ENCODE results near the gene VWA8. TPM values are rescaled to one million over a fixed set of nuclear protein-coding genes. Genes with fewer than 3 reads are reported as not detected.

The VWA8 gene
- total and polyA plus RNA-seq, 4 donors = 4.7 to 26.3 (median 11.9) TPM

DNA sequence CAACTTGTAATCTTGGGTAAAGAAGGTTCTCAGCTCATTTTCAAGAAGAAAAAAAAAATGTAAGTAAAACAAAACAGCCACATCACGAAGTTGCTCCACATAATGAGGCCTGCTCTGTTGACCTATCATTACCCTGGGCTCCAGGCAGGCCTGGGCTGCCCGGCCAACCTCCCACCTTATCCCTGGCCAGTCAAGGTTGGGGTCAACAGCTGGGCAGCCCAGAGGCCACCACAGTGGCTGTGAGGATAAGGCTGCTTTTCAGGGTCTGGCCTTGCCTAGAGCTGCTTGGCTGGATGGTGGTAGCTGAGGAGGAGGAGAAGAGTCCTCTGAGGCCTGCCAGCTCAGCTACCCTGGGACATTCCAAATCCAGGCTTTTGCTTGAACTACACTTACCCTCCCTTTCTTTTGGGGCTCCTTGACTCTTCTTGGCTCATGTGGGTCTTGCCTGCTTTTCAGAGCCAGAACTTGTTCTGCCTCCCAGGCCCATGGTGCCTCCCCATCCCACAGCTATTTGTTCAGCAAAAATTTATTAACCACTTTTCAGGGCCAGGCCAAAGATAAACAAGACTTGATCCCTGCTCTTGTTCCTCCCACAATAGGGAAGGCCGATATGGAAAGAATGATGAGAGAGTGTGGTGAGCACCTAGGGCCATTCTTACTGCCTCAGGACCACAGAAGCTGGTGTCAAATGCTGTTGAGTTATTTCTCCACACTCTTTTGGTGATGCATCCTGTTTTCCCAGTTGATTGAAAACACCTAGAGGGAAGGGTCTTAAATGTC, 401.9 kb downstream of the VWA8 start:
- DNase-seq = no peak
- 88% methylated on average over 3 of the region's 3 CpGs for WGBS, 2 donors
- no peak overlapping the region for H3K9ac ChIP-seq (ENCODE audit: insufficient read depth in 1 of 2, low read length in 2 of 2)
- H3K4me3 ChIP-seq = no peak overlapping the region
- H3K27me3 ChIP-seq (ENCODE audit: control insufficient read depth in 3 of 3, insufficient read depth in 3 of 3, low read length in 2 of 3) = no peaks in the 10 kb centered on the region
- no peak for ATAC-seq (ENCODE audit: insufficient read depth, low FRiP score)
- H3K9me3 ChIP-seq (ENCODE audit: control insufficient read depth in 4 of 4, insufficient read depth in 3 of 4, low read length in 3 of 4) = no peaks in the 10 kb centered on the region
- H3K4me1 ChIP-seq (ENCODE audit: control insufficient read depth in 5 of 5, insufficient read depth in 5 of 5, low read length in 5 of 5) = peaks cover 6 to 35% (median 26%) of the 10 kb centered on the region in 5 donors
- no peaks in the 10 kb centered on the region for H3K36me3 ChIP-seq (ENCODE audit: control insufficient read depth in 4 of 4, insufficient read depth in 4 of 4, low read length in 4 of 4)
- no peak for TF ChIP-seq CTCF (IDR thresholded peaks at IDR 0.05; ENCODE audit: control extremely low read depth, extremely low read depth)
- no peak overlapping the region for H3K27ac ChIP-seq (ENCODE audit: low read depth in 1 of 2, low read length in 1 of 2)

DNA sequence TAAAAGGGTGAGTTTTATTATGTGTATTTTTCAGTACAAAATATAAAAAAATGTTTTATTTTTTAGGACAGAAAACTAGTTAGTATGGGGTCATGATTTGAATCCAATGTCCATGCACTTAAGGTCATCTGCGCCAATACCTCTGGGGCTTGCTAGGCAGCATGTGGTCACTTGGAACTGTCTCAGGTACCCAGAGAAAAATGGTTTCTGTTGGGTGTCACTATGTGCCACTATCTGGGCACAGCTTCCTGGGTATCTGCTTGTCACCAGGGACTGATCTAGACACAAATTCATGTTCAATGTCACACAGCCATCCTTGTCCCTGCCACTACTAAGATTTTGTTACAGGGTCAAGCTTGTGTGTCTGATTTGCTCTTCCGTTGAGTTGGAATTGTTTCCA, 403.2 kb downstream of the VWA8 start:
- no peak for DNase-seq
- WGBS, 2 donors = 97 to 98% methylated on average over 2 of the region's 2 CpGs
- no peak for TF ChIP-seq CTCF (IDR thresholded peaks at IDR 0.05; ENCODE audit: control extremely low read depth, extremely low read depth)

DNA sequence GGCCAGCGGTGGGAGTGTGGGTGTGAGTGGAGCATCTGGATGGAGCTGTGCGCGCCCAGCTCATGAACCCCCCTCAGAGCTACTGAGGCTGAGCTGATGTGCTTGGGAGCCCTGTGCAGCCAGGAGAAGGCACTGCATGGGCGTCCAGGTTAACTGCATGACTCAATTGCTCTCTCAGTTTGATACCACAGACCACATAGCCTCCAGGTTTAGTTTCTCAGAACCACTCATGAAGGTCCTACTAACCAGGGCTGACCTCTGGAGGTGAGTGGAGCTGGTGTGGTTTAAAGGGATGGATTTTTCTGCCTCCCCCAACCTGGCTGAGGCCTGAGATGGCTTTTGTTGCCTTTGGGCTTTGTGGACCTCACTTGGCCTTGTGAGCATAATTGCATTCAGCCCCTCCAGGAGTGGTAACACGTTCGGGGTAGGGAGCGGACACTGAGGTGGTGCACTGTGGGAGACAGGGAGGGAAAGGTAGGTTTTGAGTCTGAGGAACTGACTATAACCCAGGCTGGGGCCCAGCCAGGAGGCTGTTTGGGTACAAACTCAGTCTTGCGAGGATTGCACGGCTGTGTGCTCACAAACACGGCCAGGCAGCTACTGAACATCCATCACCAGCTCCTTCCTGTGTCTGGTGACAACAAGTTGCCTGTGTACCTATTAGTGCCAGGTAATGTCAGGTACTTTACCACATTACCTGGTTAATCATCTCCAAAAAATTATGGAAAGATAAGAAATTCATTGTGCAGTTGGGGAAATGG, 406.1 kb downstream of the VWA8 start:
- ATAC-seq (ENCODE audit: insufficient read depth, low FRiP score) (no peak), DNase-seq (no peak)
- H3K36me3 ChIP-seq (ENCODE audit: control insufficient read depth in 4 of 4, insufficient read depth in 4 of 4, low read length in 4 of 4) = no peaks in the 10 kb centered on the region
- no peak overlapping the region for H3K4me3 ChIP-seq
- WGBS, 2 donors = 96% methylated on average over 10 of the region's 10 CpGs
- peaks cover 0 to 4% (median 0%) of the 10 kb centered on the region in 5 donors for H3K4me1 ChIP-seq (ENCODE audit: control insufficient read depth in 5 of 5, insufficient read depth in 5 of 5, low read length in 5 of 5)
- no peak overlapping the region for H3K9ac ChIP-seq (ENCODE audit: insufficient read depth in 1 of 2, low read length in 2 of 2)
- no peaks in the 10 kb centered on the region for H3K9me3 ChIP-seq (ENCODE audit: control insufficient read depth in 4 of 4, insufficient read depth in 3 of 4, low read length in 3 of 4)
- TF ChIP-seq CTCF (IDR thresholded peaks at IDR 0.05; ENCODE audit: control extremely low read depth, extremely low read depth) = no peak
- no peaks in the 10 kb centered on the region for H3K27me3 ChIP-seq (ENCODE audit: control insufficient read depth in 3 of 3, insufficient read depth in 3 of 3, low read length in 2 of 3)
- no peak overlapping the region for H3K27ac ChIP-seq (ENCODE audit: low read depth in 1 of 2, low read length in 1 of 2)

More for the DNA sequence above, 403.2 kb downstream of the VWA8 start:
- Histone ChIP-seq H3K27me3 (ENCODE audit: control insufficient read depth in 3 of 3, insufficient read depth in 3 of 3, low read length in 2 of 3) (no peaks in the 10 kb centered on the region), H3K27ac (ENCODE audit: low read depth in 1 of 2, low read length in 1 of 2) (no peak overlapping the region), H3K9ac (ENCODE audit: insufficient read depth in 1 of 2, low read length in 2 of 2) (no peak overlapping the region), H3K9me3 (ENCODE audit: control insufficient read depth in 4 of 4, insufficient read depth in 3 of 4, low read length in 3 of 4) (no peaks in the 10 kb centered on the region), H3K4me3 (no peak overlapping the region), H3K36me3 (ENCODE audit: control insufficient read depth in 4 of 4, insufficient read depth in 4 of 4, low read length in 4 of 4) (no peaks in the 10 kb centered on the region), H3K4me1 (ENCODE audit: control insufficient read depth in 5 of 5, insufficient read depth in 5 of 5, low read length in 5 of 5) (peaks cover 5 to 22% (median 16%) of the 10 kb centered on the region in 5 donors)
- ATAC-seq (ENCODE audit: insufficient read depth, low FRiP score) = no peak

All from lung (tissue), 12 donors.